HG03571 (cell line): Measurements from ENCODE around the gene SMURF1.

ENCODE experiments used
- ATAC-seq: cut with Tn5 transposase; IDR thresholded peaks from one replicate; pipeline ENCODE4 v1.9.1; 2021; ENCODE audit not compliant: unreplicated experiment

The SMURF1 gene

DNA sequence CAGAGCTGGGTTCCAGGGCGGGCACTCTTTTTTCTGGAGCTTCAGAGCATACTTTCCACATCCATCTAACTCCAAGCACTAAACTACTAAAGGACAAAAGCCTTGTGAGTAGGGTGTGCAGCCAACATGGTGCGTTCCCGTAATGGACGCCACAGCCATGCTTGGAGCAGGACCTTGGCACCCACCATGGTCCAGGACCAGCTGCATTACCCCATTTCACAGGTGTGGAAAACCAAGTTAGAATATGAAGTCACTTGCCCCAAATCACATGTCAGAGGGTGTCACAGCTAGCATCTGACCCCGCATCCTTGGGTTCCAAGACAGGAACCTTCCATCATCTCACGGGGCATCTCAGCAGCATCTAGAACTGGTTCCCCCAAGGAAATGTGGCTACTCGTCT is 112.4 kb downstream of the SMURF1 start:
- ATAC-seq = no peak

DNA sequence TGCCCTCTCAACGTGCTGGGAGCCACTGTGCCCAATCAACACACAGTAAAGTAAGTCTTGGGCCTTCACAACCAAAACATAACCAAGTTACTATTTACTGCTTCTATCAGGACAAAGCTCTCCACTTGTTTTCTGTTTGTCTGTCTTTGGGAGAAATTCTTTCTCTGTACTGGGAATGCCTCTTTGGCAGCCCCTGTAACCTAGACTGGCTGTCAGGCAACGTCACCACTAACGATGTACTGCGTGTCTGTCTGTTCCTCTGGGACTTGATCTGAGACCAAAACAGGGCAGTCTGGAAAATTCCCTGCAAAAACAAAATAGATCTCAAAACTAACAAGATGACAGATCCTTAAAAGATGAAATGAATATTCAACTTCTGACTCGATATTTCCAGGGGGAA is 113.0 kb downstream of the SMURF1 start:
- ATAC-seq = no peak

DNA sequence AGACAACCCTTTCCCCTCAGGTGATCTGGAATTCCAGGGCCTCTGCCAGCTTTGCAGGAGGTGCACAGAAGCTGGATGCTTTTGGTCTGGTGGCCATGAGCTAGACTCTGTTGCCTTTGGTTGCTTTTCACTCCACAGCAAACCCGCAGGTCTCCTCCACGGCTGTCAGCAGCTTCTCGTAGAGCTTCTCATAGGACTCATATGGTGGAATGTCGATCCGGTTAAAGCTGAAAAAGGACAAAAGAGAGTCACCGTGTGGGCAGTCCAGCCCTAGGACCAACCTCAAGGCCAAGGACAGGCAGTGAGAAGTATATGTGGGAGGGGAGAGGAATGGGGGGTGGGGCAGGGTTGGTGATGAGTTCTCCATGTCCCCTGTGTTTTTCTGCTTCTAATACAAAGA is 113.5 kb downstream of the SMURF1 start:
- no peak for ATAC-seq

DNA sequence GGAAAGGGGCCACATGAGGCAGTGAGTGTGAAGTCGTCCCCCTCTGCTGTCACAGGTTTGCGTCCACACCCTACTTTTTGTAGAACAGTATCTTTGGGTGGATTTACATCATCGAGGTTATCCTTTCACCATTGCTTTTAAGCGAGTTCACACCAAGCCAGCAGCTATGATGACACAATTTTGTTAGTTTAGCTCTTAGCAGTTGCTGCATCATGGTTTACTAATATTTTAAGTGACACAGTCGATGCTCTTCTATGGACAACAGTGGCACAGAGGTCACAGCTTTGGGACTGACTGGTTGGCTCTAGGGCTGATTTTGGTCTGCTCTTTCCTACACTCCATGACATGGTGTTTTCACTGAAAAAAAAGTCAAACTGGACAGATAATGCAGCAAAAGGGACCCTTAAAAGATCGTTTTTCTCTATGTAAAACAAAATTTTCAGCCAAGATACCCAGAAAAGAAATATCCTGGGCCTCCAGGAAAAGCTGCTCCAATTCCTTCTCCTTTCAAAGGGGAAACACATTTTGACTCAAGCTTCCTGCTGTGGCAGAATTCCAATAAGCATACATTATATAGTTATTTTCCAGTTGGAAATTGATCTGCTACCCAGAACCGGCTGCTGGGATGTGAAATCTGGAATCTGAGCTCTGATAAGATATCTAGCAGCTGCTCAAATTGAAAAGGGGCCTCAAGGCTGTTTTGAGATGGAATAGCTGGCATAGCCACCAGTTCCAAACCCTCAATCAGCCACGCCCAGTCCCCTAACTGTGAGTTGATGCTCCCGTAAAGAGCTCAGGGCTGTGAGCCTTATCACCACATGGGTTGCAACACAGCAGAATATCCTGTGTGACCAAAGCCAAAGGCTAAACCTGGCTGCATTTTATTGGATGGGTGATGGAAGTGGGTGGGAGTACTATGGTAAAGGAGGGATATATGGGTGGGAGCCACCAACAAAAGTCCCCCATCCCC is 114.2 kb downstream of the SMURF1 start:
- no peak for ATAC-seq

DNA sequence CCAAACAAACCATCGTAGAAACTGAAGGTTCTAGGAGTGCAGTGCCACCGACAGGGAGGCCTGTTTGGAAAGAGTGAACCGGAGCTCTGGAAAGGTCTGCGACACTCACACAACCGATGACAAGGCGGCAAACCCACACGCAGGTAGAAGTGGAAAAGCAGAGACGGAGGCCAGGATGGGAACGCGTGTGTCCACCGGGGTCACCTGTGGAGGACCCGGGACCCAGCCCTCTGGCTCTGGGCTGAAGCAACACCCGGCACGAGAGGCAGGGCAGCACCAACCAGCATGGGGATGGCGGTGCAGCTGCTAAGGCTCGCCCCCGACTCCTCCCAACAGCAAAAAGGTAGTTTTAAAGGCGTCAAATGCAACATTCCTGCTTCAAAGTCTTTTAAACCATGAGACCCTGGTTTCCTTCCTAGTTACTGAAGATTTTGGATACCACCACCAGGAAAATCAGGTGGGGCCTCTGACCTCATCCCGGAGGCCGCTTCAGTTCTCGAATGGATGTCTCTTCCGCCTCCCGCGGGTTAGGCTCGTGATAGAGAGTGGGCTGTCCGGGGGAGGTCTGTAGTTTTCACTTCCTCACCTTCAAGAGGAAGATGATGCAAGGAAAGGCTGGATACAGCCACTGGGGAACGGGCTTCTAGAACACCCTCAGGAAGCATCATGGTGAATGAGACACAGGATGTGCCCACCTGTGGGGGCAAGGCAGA is 115.5 kb downstream of the SMURF1 start:
- no peak for ATAC-seq

DNA sequence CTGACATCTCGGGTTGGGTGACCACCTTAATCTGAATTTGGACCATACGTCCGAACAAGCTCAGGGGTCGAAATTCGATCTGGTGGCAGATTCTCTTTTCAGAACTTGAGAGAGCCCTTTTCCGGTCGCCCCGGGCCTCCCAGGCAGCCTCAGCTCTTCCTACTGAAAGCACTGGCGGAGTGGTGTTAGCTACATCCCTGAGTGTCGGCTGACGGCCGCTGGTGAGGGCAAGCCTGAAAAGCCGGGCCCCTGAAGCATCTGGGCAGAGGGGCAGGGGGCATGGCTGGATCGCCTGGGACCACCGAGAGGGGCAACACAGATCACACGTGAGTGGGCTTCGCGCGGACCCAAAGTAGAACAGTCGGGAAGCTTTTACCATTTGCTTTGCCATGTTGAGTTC is 116.1 kb downstream of the SMURF1 start:
- ATAC-seq = no peak

DNA sequence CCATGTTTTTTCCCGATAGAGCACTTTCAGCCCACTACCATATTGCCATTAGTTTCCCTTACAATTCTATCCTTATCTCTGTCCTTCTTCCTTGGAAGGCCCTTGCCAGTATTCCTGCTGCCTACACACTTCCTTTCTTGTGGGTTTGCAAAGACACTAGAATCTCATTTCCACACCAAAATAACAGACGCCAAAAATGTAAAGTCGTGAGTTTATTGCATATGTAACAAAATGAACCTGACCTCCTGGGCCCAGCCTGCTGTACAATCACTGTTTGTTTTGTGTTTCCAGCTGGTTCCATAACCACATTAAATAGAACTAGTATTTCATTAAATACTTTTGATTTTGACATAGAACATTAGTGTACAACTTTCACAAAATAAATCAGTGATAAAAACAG is 116.7 kb downstream of the SMURF1 start:
- no peak for ATAC-seq

DNA sequence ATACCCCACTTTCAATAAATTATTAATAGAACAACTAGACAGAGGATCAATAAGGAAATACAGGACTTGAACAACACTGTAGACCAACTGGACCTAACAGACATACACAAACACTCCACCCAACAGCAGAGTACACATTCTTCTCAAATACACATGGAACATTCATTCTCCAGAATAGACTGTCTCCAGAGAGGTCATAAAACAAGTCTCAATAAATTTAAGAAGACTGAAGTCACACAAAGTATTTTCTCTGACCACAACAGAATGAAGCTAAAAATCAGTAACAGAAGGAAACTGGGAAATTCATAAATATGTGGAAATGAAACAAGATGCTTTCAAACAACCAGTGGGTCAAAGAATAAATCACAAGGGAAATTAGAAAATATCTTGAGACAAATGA is 119.8 kb downstream of the SMURF1 start:
- ATAC-seq = no peak

DNA sequence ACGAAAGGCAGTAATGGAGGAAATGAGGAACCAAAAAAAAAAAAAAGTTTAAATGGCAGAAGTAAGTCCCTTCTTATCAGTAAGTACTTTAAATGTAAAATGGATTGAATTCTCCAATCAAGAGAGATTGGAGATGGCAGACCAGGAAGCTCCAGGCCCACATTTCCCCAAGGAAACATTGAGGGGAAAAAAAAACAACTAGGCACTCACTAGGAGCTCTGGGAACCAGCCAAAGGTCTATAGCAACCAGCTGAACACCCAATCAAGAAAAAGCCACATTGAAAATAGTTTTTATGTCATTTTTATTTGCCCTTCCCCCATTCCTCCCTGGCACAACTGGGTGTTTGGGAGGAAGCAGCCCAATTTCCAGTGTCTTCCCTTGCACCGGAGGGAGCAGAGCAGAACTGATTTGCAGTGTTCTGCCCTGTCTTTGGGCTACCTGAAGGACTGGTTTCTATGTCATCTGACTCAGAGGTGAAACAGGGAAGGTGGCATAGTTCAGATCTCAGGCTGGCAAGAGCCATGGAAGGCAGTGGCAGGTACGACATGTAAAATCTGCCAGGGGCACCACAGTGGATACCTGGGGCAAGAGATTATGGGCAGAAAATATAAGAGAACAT is 121.9 kb downstream of the SMURF1 start:
- ATAC-seq = no peak

DNA sequence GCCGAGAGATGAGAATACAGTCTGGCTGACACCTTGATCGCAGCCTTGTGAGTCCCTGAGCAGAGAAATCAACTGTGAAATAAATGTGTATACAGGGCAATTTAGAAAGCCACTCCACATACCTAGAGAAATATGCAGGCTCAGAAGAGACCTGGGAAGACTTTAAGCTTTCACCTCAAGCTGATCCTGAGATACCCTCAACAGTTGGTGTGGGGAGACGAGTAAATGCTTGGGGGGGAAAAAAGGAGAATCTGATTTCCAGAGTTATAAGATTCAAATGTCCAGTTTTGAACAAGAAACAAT is 123.5 kb downstream of the SMURF1 start:
- ATAC-seq = no peak

DNA sequence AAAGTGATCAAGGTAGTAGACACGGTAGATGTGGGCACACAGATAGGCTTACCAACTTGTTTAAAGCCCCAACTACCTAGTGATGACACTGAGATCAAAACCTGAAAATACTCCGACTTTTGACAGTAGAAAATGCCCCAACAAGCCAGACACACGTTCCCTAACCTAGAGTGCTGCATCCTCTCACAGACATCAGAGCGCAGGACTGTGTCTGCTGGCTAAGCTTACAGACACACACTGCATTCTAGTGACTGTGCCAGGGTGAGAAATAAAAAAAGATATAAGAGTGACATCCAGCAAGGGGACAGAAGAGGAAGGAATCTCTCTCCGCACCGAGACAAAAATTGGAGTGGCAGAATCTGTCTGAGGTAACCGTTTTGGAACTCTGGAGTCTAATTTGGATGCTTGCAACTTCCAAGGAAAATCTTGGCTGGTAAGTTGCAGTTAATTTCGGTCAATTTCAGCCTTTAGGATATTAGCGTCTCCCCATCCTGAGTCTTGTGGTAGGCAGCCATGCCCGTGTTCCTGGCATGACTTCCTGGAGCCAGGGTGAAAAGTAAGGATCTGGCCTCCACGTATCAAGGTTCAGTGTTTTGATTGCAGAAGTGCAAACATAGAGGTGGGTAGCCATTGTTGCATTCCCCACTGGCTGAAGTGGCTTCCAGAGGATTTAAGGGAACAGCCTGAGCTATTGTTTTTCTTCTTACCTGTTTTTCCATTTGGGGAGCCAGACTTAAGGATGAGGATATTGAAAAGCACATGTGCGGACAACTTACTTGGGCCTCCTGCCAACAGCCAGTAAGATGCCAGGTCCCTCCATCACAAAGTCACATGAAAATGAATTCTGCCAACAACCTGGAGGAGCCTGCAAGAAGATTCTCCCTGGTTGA is 124.1 kb downstream of the SMURF1 start:
- ATAC-seq = no peak

DNA sequence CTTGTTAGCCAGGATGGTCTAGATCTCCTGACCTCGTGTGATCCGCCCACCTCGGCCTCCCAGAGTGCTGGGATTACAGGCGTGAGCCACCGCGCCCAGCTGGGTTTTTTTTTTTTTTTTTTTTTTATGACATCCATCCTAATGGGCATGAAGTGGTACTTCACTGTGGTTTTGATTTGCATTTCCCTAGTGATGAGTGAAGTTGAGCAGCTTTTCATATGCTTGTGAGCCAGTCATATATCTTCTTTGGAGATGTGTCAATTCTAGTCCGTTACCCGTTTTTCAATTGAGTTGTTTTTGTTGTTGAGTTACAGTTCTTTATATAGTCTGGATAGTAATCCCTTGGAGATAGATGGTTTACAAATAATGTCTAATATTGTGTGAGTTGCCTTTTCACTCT is 127.7 kb downstream of the SMURF1 start:
- no peak for ATAC-seq

DNA sequence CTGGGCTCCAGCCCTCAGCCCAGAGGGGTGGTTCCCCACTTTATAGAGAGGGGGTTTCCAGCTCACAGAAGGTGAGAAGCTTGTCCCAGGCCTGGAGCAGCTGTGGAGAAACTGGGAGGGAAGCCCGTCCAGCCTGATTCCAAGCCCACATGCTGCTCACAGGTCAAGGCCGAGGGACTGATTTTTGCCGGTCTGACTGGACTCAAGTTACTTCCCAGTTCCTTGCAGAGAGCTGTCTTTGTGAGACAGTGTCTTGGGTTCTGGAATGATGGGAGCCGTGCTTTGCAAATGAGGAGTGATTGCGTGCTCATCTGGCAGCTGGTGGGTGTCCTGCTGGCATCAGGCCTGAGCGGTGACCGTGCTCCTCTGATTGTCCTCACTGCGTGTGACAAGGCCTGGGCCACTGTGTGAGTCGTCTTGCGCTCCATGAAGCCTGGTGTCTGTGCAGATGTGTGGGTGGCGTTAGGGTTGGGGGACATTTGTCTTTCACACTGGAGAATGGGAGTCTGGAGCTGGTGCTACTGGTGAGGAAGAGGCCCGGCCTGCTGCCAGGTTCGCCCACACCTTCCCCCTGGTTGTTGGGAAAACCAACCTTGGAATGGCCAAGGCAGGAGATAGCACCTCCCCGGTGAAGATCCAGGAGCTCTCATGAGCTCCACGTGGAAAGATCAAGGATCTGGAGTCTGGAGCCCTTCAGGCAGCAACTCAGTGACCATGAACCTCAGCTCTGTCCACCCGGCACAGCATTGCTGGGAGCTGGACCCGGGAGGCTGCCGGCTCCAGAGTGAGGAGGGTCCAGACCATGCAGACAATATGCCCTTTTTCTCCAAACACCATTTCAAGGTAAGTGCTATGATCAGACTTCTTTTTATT is 129.6 kb downstream of the SMURF1 start:
- ATAC-seq = no peak

DNA sequence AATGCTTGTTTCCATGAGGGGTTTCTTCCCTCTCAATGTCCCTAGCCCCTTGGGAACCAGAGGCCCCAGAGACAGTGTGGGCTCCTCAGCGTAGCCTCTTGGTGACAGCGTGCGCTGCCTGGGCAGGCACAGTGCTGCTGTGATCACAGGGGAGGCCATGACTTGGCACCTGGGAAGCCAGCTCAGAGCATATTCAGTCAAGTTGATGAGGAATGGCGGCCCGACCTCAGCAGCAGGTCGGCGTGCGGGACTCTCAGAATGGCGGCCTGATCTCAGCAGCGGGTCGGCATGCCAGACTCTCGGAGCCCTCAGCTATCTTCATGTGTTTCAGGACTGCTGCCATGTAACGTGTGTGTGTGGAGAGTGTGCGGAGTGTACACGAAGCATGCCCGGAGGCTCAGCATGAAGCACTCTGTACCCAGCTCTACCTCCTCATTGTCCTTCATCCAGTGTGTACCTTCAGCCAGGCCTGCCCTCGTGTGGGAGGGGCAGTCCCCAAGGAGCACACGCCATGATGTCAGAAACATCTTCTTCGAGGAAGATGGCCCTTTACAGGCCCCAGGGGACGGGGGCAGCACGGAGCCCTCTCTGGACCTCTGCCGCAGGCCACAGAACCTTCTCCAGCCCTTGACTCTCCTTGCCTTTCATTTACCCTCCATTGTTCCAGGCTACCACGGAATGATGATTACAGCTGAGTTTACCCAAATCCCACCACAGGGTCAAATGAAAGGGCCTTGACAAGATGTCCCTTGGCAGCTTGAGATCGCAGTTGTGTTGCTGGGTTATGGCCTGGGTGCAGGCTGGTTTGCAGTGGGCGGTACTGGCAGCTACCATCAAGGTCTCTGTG is 130.4 kb downstream of the SMURF1 start:
- ATAC-seq = no peak

DNA sequence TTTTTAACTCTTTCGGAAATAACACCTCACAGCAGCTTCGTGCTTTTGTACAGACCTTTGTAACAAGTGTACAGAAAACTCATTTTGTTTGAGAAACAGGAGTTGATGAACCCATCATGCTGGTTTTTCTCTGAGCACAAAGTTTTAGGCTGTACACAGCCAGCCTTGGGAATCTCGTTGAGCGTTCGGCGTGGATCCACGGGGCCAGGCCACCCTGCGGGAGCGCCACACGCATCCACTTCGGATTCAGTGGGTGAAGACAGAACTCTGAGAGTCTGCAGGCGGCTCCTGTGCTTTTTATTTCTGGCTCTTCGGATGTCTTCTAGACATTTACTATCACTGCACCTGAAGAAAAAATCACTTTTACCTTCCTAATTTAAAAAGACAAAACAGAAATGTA is 131.2 kb downstream of the SMURF1 start:
- ATAC-seq = no peak

DNA sequence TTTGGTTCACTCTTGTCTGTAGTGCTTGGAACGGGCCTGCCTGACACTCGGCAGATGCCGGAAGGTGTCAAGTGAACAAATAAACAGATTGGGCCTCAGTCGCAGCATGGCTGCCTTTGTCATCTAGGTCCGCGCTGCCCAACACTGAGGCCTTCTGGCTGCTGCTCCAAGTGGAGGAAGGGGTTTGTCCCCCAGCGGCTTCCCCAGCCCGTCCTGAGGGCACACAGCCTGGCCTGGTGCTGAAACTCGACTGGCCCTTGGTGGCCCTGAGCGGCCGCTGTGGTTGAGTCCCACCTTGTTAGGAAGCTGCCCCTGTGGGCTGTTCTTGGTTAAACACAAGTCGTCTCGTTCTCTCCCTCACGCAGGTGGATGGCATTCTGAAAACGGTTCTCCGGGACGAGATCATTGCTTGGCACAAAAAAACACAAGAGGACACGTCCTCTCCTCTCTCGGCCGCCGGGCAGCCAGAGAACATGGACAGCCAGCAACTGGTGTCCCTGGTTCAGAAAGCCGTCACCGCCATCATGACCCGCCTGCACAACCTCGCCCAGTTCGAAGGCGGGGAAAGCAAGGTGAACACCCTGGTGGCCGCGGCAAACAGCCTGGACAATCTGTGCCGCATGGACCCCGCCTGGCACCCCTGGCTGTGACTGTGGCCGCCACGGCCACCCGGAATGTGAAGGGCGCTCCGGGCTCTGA is 132.1 kb downstream of the SMURF1 start:
- ATAC-seq = no peak

DNA sequence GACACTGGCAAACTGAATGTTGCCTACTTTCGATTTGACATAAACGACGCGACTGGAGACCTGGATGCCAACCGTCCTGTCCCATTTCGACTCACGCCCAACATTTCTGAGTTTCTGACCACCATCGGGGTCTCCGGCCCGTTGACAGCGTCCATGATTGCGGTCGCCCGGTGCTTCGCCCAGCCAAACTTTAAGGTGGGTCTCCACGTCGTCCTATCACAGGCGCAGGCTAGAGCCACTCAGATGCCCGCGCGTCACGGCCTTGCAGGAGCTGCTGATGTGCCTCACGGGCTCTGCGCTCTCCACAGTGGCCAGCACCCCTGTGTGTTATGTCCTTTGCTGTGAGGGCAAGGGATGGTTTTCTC is 132.6 kb downstream of the SMURF1 start:
- no peak for ATAC-seq

DNA sequence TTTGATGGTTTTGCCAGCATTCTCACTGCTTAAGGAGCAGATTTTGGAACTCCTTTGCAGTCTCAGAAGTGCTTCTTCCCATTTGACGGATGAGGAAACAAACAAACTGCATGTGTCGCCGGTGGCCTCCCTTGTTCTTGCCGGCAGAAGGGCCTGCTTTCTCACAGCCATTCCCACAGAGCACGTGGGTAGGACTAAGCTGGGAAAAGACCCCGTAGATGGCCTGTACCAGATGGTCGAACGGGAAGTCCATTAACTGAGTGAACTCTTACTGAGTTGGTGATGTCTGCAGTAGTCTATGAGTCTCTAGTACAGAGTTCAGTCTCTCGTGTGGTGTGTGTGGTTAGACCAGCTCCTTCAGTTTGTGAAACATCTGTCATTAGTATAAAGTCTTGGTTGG is 133.6 kb downstream of the SMURF1 start:
- no peak for ATAC-seq
